Lung (tissue), 12 donors: ENCODE results near the gene TWF2. TPM values are rescaled to one million over a fixed set of nuclear protein-coding genes. Genes with fewer than 3 reads are reported as not detected.

ENCODE experiments used
- ATAC-seq: fragments of 200-7000 bp; cut with Tn5 transposase; one replicate; pipeline ENCODE4 v1.9.1; 2020; ENCODE audit warnings: moderate number of reproducible peaks; ENCODE audit not compliant: insufficient read depth, low FRiP score
- DNase-seq, 3 donors: peaks; one replicate each; pipeline ENCODE4 v3.0.0-alpha.2; 2013 to 2017
- H3K27ac ChIP-seq, 2 donors: one replicate each; pipeline ENCODE4 v1.5.1; 2013; ENCODE audit warnings: mild to moderate bottlenecking in 2 of 2, moderate library complexity in 2 of 2, control low read depth in 1 of 2, inconsistent platforms in 1 of 2, low read depth in 1 of 2, low read length in 1 of 2
- H3K27me3 ChIP-seq, 3 donors: one replicate each; pipeline ENCODE4 v1.5.1; 2013; ENCODE audit warnings: low read length in 2 of 3; ENCODE audit not compliant: control insufficient read depth in 3 of 3, insufficient read depth in 3 of 3
- H3K36me3 ChIP-seq, 4 donors: one replicate each; pipeline ENCODE4 v1.5.1; 2013; ENCODE audit warnings: low read length in 4 of 4, mild to moderate bottlenecking in 1 of 4, moderate library complexity in 1 of 4; ENCODE audit not compliant: control insufficient read depth in 4 of 4, insufficient read depth in 4 of 4
- H3K4me1 ChIP-seq, 5 donors: one replicate each; pipeline ENCODE4 v1.5.1; 2013; ENCODE audit warnings: low read length in 5 of 5, mild to moderate bottlenecking in 2 of 5, moderate library complexity in 1 of 5; ENCODE audit not compliant: control insufficient read depth in 5 of 5, insufficient read depth in 5 of 5
- H3K4me3 ChIP-seq: one replicate; pipeline ENCODE4 v1.5.1; 2013; ENCODE audit warnings: mild to moderate bottlenecking, control low read depth, moderate library complexity
- H3K9ac ChIP-seq, 2 donors: one replicate each; pipeline ENCODE4 v1.5.1; 2013; ENCODE audit warnings: low read length in 2 of 2, control low read depth in 1 of 2; ENCODE audit not compliant: insufficient read depth in 1 of 2
- H3K9me3 ChIP-seq, 4 donors: one replicate each; pipeline ENCODE4 v1.5.1; 2013; ENCODE audit warnings: low read length in 3 of 4, mild to moderate bottlenecking in 1 of 4, moderate library complexity in 1 of 4; ENCODE audit not compliant: control insufficient read depth in 4 of 4, insufficient read depth in 3 of 4
- CTCF ChIP-seq: IDR thresholded peaks from 2 replicates; pipeline ENCODE4 v1.5.1; 2012; ENCODE audit warnings: mild to moderate bottlenecking; ENCODE audit errors: control extremely low read depth, extremely low read depth
- WGBS, 2 donors: extraction: QIAGEN DNeasy Blood & Tissue Kit; methylation state at CpG; one replicate each; pipeline ENCODE4 v1.1.7; 2013; 5-methylcytosine and 5-hydroxymethylcytosine counted together
- polyA plus RNA-seq, 2 donors: library from polyadenylated mRNA; stranded (reverse); fragments of 200-250 nt; gene quantifications; one replicate each; pipeline ENCODE4 v1.2.1, GENCODE V29; 2013
- total RNA-seq, 2 donors: library from RNA; depleted of rRNA in 1 of 2; stranded (reverse); fragments of >200 nt in 1 of 2; gene quantifications; one replicate each; pipeline ENCODE4 v1.2.1, GENCODE V29; 2014 to 2021
- donor health status: control.
- donor health status: control.
- donor health status: Bipolar disorder and iron deficiency.
- donor health status: healthy.
- donor health status: DM: yes; HTN: yes; CAD: no.

TWF2 gene
- total and polyA plus RNA-seq, 4 donors: 25.7 to 104 (median 60.7) TPM

DNA sequence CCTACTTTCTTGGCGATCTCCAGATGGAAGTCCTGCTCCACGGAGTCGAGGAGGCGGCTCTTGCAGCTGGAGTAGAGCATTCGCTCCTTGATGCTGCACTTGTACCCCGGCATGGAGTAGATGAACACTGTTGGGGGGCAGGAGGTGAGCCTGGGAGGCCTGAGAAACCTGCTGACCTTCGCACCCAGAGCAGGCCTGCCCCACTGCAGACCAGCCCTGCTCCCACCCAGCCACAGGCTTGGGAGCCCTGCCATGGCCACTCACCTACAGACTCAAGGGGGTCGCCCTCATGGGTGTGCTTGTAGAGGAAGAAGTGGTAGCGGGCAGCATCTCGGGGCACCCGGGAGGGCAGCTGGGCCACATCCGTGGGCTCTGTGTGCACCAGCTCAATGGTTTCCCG, 9.3 kb downstream of the TWF2 start:
- whole genome bisulfite sequencing, 2 donors: 95 to 97% methylated on average over 13 of the region's 13 CpGs
- H3K9me3 ChIP-seq: no peaks in the 10 kb centered on the region
- ATAC-seq (no peak), DNase-seq (no peak)
- no peak for TF ChIP-seq CTCF
- no peak overlapping the region for H3K27ac ChIP-seq
- no peak overlapping the region for H3K9ac ChIP-seq
- no peaks in the 10 kb centered on the region for H3K27me3 ChIP-seq
- peaks cover 0 to 59% (median 13%) of the 10 kb centered on the region in 4 donors for H3K36me3 ChIP-seq
- H3K4me3 ChIP-seq: no peak overlapping the region
- peaks cover 0 to 1% (median 0%) of the 10 kb centered on the region in 5 donors for H3K4me1 ChIP-seq

GRCh38 chr3:52228751-52229291, 10.1 kb downstream of the TWF2 start:
- H3K9ac ChIP-seq: no peak overlapping the region
- no peak overlapping the region for H3K27ac ChIP-seq
- ATAC-seq: no peak
- no peak for DNase-seq
- no peaks in the 10 kb centered on the region for H3K9me3 ChIP-seq
- WGBS, 2 donors: 92 to 94% methylated on average over 21 of the region's 21 CpGs
- TF ChIP-seq CTCF: no peak
- H3K4me3 ChIP-seq: no peak overlapping the region
- H3K36me3 ChIP-seq: peaks cover 0 to 51% (median 12%) of the 10 kb centered on the region in 4 donors
- no peaks in the 10 kb centered on the region for H3K27me3 ChIP-seq
- no peaks in the 10 kb centered on the region for H3K4me1 ChIP-seq

DNA sequence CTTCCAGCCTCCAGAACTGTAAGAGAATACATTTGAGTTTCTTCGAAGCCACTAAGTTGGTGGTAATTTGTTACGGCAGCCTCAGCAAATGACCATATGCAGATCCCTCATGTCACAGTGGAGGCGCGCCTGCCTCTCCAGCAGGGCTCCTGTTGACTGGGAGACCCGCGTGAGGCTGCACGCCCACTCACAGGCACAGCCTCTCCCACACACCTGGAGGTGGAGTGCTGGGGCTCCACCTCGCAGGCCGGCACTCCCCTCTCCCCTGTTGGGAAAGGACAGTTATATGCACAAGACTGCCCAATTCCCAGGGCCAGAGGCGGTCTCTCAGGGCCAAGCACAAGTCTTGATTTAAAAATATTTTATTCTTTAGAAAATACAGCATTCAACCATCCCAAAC, 10.7 kb downstream of the TWF2 start:
- Histone ChIP-seq H3K27me3 (no peaks in the 10 kb centered on the region), H3K9ac (no peak overlapping the region), H3K4me3 (no peak overlapping the region), H3K4me1 (no peaks in the 10 kb centered on the region), H3K36me3 (peaks cover 0 to 51% (median 12%) of the 10 kb centered on the region in 4 donors), H3K9me3 (no peaks in the 10 kb centered on the region), H3K27ac (no peak overlapping the region)
- 90 to 96% methylated on average over 10 of the region's 10 CpGs for WGBS, 2 donors
- DNase-seq (no peak), ATAC-seq (no peak)
- TF ChIP-seq CTCF: no peak

GRCh38 chr3:52227766-52228165, 11.2 kb downstream of the TWF2 start:
- no peak for ATAC-seq
- Histone ChIP-seq H3K27me3 (no peaks in the 10 kb centered on the region), H3K9ac (no peak overlapping the region), H3K4me1 (no peaks in the 10 kb centered on the region), H3K36me3 (peaks cover 0 to 48% (median 12%) of the 10 kb centered on the region in 4 donors), H3K4me3 (no peak overlapping the region), H3K27ac (no peak overlapping the region), H3K9me3 (no peaks in the 10 kb centered on the region)
- TF ChIP-seq CTCF: no peak
- DNase-seq: no peak
- 82 to 86% methylated on average over 7 of the region's 7 CpGs for WGBS, 2 donors
